Fibroblast of mammary gland (primary cell): ENCODE data around the gene SERPINA12.
A peak's percentile ranks its signal among the peaks of the same experiment; 100 is the strongest.
"Not testable (repeated sequence)": the region's sequence is repeated elsewhere in the genome, so short reads cannot be mapped to it uniquely, and the experiment has no call there.

Experiments
- DNase-seq: peaks from one replicate; pipeline ENCODE4 v3.0.0-alpha.2; 2010; ENCODE audit warnings: low read depth
- H3K4me3 ChIP-seq: 2 replicates; pipeline ENCODE4 v1.5.1; 2011; ENCODE audit warnings: low read depth, mild to moderate bottlenecking, low read length, moderate library complexity; ENCODE audit not compliant: control insufficient read depth
- TF ChIP-seq, protein P1 (sequence below): conservative IDR thresholded peaks from 2 replicates; pipeline ENCODE4 v1.5.1; 2011; ENCODE audit warnings: low read depth, low read length, inconsistent platforms; ENCODE audit not compliant: control insufficient read depth, insufficient read depth

Gene SERPINA12

DNA sequence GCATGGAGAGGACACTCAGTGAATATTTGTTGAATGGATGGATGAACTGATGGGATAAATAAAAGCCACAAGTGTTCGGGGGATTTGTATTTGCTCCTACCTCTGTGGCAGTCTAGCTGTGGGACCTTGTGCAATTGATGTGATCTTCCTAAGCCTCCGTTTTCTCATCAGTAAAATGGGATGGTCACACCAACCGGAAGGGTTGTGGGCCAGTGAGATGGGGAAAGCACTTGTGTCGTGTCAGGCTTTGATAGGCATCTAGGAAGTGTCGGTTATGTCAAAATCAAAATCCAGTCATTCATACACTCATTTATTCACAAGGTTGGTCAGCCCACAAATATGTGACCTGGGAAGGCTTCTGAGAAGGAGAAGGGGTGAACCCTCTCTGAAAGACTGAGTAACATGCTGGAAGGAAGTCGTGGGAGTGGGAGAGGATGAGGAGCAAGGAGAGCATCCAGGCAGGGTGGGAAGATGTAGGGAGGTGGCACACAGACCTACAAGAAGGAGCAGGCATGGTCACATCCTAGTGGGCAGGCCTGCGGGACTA, 25.5 kb downstream of the SERPINA12 start:
- peak; percentile 40 for DNase-seq
- no peak overlapping the region for H3K4me3 ChIP-seq
- TF ChIP-seq, protein P1, sequence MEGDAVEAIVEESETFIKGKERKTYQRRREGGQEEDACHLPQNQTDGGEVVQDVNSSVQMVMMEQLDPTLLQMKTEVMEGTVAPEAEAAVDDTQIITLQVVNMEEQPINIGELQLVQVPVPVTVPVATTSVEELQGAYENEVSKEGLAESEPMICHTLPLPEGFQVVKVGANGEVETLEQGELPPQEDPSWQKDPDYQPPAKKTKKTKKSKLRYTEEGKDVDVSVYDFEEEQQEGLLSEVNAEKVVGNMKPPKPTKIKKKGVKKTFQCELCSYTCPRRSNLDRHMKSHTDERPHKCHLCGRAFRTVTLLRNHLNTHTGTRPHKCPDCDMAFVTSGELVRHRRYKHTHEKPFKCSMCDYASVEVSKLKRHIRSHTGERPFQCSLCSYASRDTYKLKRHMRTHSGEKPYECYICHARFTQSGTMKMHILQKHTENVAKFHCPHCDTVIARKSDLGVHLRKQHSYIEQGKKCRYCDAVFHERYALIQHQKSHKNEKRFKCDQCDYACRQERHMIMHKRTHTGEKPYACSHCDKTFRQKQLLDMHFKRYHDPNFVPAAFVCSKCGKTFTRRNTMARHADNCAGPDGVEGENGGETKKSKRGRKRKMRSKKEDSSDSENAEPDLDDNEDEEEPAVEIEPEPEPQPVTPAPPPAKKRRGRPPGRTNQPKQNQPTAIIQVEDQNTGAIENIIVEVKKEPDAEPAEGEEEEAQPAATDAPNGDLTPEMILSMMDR: no peak

DNA sequence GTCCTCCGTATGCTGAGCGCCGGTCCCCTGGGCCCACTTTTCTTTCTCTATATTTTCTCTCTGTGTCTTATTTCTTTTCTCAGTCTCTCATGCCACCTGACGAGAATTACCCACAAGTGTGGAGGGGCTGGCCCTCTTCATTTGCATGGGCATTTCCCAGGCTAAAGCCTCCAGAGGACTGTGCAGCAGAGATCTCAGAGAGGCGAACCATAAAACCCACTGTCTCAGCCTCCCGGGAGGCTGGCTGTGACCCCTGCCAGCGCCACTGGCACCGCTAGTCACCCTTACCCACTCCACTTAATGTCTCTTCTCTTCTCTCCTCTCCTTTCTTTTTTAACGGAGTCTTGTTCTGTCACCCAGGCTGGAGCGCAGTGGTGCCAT, 26.2 kb downstream of the SERPINA12 start:
- no peak for DNase-seq
- TF ChIP-seq, protein P1: no peak
- no peak overlapping the region for H3K4me3 ChIP-seq

DNA sequence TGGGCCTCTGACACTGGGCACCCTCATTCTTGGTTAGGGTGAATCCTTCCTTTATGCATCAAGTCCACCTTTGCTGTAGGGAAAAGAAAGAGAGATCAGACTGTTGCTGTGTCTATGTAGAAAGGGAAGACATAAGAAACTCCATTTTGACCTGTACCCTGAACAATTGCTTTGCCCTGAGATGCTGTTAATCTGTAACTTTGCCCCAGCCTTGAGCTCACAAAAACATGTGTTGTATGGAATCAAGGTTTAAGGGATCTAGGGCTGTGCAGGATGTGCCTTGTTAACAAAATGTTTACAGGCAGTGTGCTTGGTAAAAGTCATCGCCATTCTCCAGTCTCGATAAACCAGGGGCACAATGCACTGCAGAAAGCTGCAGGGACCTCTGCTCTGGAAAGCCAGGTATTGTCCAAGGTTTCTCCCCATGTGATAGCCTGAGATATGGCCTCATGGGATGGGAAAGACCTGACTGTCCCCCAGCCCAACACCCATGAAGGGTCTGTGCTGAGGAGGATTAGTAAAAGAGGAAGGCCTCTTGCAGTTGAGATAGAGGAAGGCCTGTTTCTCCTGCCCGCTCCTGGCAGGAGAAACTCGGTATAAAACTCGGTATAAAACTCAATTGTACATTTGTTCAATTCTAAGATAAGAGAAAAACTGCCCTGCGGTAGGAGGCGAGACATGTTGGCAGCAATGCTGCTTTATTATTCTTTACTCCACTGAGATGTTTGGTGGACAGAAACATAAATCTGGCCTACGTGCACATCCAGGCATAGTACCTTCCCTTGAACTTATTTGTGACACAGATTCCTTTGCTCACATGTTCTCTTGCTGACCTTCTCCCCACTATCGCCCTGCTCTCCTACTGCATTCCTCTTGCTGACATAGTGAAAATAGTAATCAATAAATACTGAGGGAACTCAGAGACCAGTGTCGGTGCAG, 26.9 kb downstream of the SERPINA12 start:
- not testable (repeated sequence) for H3K4me3 ChIP-seq, DNase-seq

DNA sequence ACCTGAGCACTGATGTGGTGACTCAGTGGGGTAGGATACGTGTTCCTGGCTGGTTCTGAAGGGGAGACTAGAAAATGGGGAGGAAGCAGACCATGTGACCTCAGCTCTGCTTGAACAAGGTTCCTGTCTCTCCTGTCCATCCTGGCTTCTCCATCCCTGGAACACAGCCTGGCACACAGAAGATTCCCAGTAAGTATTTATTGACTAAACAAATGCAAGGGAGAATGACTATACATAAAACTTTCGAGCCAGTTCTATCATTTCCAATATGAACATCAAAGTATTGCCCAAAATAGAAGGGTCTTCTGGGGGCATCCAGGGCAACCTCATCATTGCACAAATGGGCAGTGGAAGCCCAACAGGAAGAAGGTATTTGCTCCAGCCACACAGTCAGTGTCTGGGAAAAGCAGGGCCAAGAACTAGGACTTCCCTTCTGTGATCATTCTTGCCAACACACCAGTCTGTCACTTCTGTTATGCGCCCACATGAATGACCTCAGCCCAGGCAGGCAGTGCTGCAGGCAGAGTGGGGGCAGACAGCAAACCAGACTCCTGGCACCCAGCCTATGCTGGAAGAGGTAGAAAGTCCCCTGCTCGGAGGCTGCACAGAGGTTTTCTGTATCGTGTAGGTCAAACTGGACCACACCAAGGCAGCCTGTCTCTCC, 27.7 kb downstream of the SERPINA12 start:
- no peak overlapping the region for H3K4me3 ChIP-seq
- peak; percentile 45 for DNase-seq
- TF ChIP-seq, protein P1: no peak

DNA sequence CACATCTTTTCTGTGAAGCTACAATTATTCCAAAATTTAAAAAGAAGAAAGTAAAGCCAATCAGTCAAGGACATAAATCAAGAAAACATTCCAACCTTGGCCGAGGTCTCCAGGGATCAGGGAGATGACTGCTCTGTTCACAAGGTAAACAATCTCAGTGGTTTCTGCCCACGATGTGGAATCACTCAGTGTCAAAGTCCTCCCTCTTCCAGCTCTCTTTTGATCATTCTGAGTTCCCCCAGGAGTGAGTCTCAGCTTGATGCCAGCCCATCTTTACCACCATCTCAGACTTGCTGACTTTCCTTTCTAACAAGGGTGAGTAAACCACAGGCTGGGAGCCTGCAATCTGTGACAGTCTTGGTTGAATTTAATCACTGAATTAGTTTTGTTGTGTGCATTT, 28.5 kb downstream of the SERPINA12 start:
- TF ChIP-seq, protein P1: no peak
- no peak overlapping the region for H3K4me3 ChIP-seq
- peak; percentile 24 for DNase-seq

DNA sequence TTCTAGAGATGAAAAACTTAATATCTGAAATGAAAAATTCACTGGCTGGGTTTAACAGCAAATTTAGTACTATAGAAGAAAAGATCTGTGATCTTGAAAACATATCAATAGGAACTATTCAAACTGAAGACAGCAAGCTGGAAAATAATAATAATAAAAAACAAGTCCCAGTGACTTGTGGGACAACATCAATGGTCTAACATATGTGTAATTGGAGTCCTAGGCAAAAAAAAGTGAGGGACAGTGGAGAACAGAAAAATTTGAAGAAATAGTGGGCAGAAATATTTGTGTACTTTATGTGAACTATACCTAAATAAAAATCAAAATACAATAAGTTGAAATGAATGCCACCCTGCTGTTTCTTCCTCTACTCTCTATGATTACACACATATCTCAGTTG, 30.8 kb downstream of the SERPINA12 start:
- TF ChIP-seq, protein P1: no peak
- no peak for DNase-seq
- H3K4me3 ChIP-seq: no peak overlapping the region

DNA sequence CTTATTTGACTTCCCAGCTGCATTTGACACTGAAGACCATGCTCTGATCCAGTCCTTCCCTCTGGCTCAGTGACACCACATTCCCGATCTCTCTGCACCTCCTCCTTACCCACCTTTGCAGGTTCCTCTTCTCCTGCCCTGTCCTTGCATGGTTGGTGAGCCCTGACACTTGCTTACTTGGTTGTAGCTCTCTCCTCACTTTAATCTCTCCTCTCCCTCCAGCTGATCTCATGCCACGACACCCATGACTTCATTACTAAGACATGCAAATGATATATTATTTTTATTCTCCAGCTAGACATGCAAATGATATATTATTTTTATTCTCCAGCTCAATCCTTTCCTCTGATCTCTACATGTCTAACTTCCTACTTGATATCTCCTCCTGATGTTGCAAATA, 33.2 kb downstream of the SERPINA12 start, which contains the start of gene SERPINA9:
Gene SERPINA9 (minus strand): TSS at position 175 of the 400 bp plus-strand sequence. CDS start 6,357 bp downstream, outside the sequence.
- H3K4me3 ChIP-seq: no peak within 1 kb of the TSS
- TF ChIP-seq, protein P1: no peak

More for the DNA sequence above, 33.2 kb downstream of the SERPINA12 start, which contains the start of gene SERPINA9:
- no peak for DNase-seq
